ENCODE measurements around the gene RXRB. TPM values are rescaled to one million over a fixed set of nuclear protein-coding genes. Genes with fewer than 3 reads are reported as not detected.

The RXRB gene
- total RNA-seq, 3 donors from 2014 or later = 55.2 to 62.3 (median 60.8) TPM

- Mint-ChIP-seq H3K36me3 (ENCODE audit: insufficient read depth) (peaks cover 27% of the 10 kb centered on the region), H3K4me1 (ENCODE audit: low read depth) (peaks cover 43% of the 10 kb centered on the region), H3K27me3 (ENCODE audit: low read depth) (peaks cover 14% of the 10 kb centered on the region), H3K4me3 (no peak overlapping the region), H3K9me3 (no peaks in the 10 kb centered on the region)
- ATAC-seq (no peak), DNase-seq (no peak)
Measured at GRCh38 chr6:33195304-33196165, 4.9 kb downstream of the RXRB start.

GRCh38 chr6:33194431-33194979 is 6.0 kb downstream of the RXRB start:
- H3K9me3 Mint-ChIP-seq = no peaks in the 10 kb centered on the region
- H3K36me3 Mint-ChIP-seq (ENCODE audit: insufficient read depth) = peaks cover 27% of the 10 kb centered on the region
- H3K27me3 Mint-ChIP-seq (ENCODE audit: low read depth) = peaks cover 18% of the 10 kb centered on the region
- peaks cover 40% of the 10 kb centered on the region for H3K4me1 Mint-ChIP-seq (ENCODE audit: low read depth)
- DNase-seq = no peak
- no peak for ATAC-seq
- H3K4me3 Mint-ChIP-seq = no peak overlapping the region

DNA sequence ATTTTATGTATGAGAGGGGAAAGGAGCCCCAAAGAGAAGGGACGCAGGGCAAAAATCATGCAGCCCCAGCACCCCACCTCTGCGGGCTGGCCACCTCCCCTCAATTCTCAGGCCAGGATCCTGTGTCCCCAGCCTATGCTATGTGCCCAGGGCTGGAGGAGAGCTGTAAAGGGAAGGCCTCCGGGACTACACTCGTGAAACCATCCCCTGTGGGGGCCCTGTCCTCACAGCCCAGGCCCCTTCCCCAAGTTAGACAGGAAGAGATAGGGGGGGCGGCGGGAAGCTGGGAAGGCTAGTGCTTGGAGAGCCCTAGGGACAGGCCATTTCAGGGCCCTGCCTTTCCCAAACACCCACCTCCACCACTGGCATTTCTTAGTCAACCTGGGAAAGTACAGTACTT is 6.8 kb downstream of the RXRB start:
- ATAC-seq (no peak), DNase-seq (no peak)
- H3K36me3 Mint-ChIP-seq (ENCODE audit: insufficient read depth) = peaks cover 27% of the 10 kb centered on the region
- H3K27me3 Mint-ChIP-seq (ENCODE audit: low read depth) = peaks cover 24% of the 10 kb centered on the region
- H3K9me3 Mint-ChIP-seq = no peaks in the 10 kb centered on the region
- no peak overlapping the region for H3K4me3 Mint-ChIP-seq
- peaks cover 32% of the 10 kb centered on the region for H3K4me1 Mint-ChIP-seq (ENCODE audit: low read depth)

GRCh38 chr6:33192671-33193602 is 7.5 kb downstream of the RXRB start:
- ATAC-seq = peak; percentile 20 to 38
- peak; percentile 34 for DNase-seq

GRCh38 chr6:33192105-33192646 is 8.3 kb downstream of the RXRB start, which contains the start of gene COL11A2:
Gene COL11A2, minus strand, starts transcription at chr6:33192467. Its CDS starts 227 bp downstream, at chr6:33192240.
- Mint-ChIP-seq H3K36me3 (ENCODE audit: insufficient read depth) (peaks cover 23% of the 10 kb centered on the region), H3K9me3 (no peaks in the 10 kb centered on the region), H3K4me3 (peak within 1 kb of the TSS; percentile 75), H3K27me3 (ENCODE audit: low read depth) (peaks cover 29% of the 10 kb centered on the region), H3K4me1 (ENCODE audit: low read depth) (peaks cover 18% of the 10 kb centered on the region)
- ATAC-seq (peak; percentile 39 to 54), DNase-seq (peak; percentile 32)

More at GRCh38 chr6:33192671-33193602, 7.5 kb downstream of the RXRB start:
- Mint-ChIP-seq H3K9me3 (no peaks in the 10 kb centered on the region), H3K36me3 (ENCODE audit: insufficient read depth) (peaks cover 27% of the 10 kb centered on the region), H3K27me3 (ENCODE audit: low read depth) (peaks cover 29% of the 10 kb centered on the region), H3K4me1 (ENCODE audit: low read depth) (peaks cover 26% of the 10 kb centered on the region), H3K4me3 (peak overlapping the region; percentile 75)

- peaks cover 31% of the 10 kb centered on the region for H3K27me3 Mint-ChIP-seq (ENCODE audit: low read depth)
- peak overlapping the region; percentile 34 for H3K4me3 Mint-ChIP-seq
- ATAC-seq = no peak
- H3K4me1 Mint-ChIP-seq (ENCODE audit: low read depth) = peaks cover 15% of the 10 kb centered on the region
- H3K36me3 Mint-ChIP-seq (ENCODE audit: insufficient read depth) = peaks cover 20% of the 10 kb centered on the region
- H3K9me3 Mint-ChIP-seq = no peaks in the 10 kb centered on the region
- no peak for DNase-seq
Measured at GRCh38 chr6:33191383-33192104, 8.9 kb downstream of the RXRB start.

- Mint-ChIP-seq H3K9me3 (no peaks in the 10 kb centered on the region), H3K4me3 (no peak overlapping the region), H3K27me3 (ENCODE audit: low read depth) (peaks cover 33% of the 10 kb centered on the region)
Measured at GRCh38 chr6:33190504-33191107, 9.9 kb downstream of the RXRB start.

GRCh38 chr6:33189625-33190448 is 10.6 kb downstream of the RXRB start:
- Mint-ChIP-seq H3K4me1 (ENCODE audit: low read depth) (peaks cover 16% of the 10 kb centered on the region), H3K27me3 (ENCODE audit: low read depth) (peaks cover 33% of the 10 kb centered on the region)
- ATAC-seq = no peak

More at GRCh38 chr6:33190504-33191107, 9.9 kb downstream of the RXRB start:
- H3K36me3 Mint-ChIP-seq (ENCODE audit: insufficient read depth) = peaks cover 13% of the 10 kb centered on the region
- DNase-seq (no peak), ATAC-seq (no peak)
- peaks cover 15% of the 10 kb centered on the region for H3K4me1 Mint-ChIP-seq (ENCODE audit: low read depth)

DNA sequence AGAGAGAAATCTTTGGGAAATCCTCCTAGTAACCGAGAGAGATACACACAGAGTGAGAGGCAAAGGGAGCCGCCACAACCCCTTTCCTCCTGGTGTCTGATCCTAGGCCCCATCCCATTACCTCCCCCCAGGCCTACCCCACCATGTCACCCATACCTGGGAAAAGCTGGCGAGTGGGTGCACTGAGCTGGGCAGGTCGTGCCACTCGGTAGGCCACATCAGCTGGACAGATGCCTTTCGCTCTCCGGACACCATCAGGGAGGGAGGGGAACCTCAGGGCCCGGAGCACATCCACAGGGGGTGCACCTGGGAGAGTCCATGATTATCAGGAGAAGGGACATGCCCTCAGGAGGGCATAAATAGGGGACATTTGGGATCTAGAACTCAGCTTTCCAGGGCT is 11.3 kb downstream of the RXRB start:
- Mint-ChIP-seq H3K36me3 (ENCODE audit: insufficient read depth) (peaks cover 4% of the 10 kb centered on the region), H3K4me1 (ENCODE audit: low read depth) (peaks cover 23% of the 10 kb centered on the region), H3K9me3 (no peaks in the 10 kb centered on the region), H3K27me3 (ENCODE audit: low read depth) (peaks cover 33% of the 10 kb centered on the region), H3K4me3 (no peak overlapping the region)
- DNase-seq = no peak
- ATAC-seq = no peak

More at GRCh38 chr6:33189625-33190448, 10.6 kb downstream of the RXRB start:
- Mint-ChIP-seq H3K4me3 (no peak overlapping the region), H3K9me3 (no peaks in the 10 kb centered on the region), H3K36me3 (ENCODE audit: insufficient read depth) (peaks cover 9% of the 10 kb centered on the region)
- DNase-seq = no peak

GRCh38 chr6:33187809-33188208 is 12.7 kb downstream of the RXRB start:
- H3K4me3 Mint-ChIP-seq = no peak overlapping the region
- peaks cover 31% of the 10 kb centered on the region for H3K27me3 Mint-ChIP-seq (ENCODE audit: low read depth)
- no peak for DNase-seq
- no peak for ATAC-seq
- H3K36me3 Mint-ChIP-seq (ENCODE audit: insufficient read depth) = peaks cover 10% of the 10 kb centered on the region
- H3K4me1 Mint-ChIP-seq (ENCODE audit: low read depth) = peaks cover 27% of the 10 kb centered on the region
- peaks cover 10% of the 10 kb centered on the region for H3K9me3 Mint-ChIP-seq

DNA sequence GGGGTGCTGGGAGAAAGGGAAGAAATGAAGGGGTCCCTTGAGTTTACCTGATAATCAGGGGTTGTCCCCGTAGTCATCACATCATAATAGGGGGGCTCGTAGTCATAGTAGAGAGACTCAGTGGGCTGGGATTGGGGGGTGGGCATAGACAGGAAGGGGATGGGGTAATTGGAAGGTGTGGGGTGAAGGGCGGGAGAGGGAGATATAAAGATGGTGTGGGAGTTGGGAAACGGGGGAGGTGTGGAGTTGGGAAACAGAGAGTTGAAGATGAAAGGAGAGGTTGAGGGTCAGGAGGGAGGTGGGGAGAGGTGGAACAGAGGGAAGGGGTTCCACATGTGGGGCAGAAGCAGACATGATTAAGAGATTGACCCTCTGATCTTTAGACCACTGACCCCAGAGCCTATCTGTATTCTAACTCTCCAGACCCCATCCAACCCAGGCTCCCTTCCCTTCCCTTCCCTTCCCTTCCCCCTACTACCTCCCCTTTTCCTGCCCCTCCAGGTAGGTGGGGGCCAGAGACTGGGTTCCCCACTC is 14.7 kb downstream of the RXRB start:
- DNase-seq (no peak), ATAC-seq (no peak)
- Mint-ChIP-seq H3K9me3 (peaks cover 14% of the 10 kb centered on the region), H3K36me3 (ENCODE audit: insufficient read depth) (peaks cover 13% of the 10 kb centered on the region), H3K27me3 (ENCODE audit: low read depth) (peaks cover 20% of the 10 kb centered on the region), H3K4me1 (ENCODE audit: low read depth) (peaks cover 24% of the 10 kb centered on the region), H3K4me3 (no peak overlapping the region)

- peaks cover 13% of the 10 kb centered on the region for H3K36me3 Mint-ChIP-seq (ENCODE audit: insufficient read depth)
- no peak overlapping the region for H3K4me3 Mint-ChIP-seq
- DNase-seq (no peak), ATAC-seq (no peak)
- peaks cover 14% of the 10 kb centered on the region for H3K9me3 Mint-ChIP-seq
- H3K4me1 Mint-ChIP-seq (ENCODE audit: low read depth) = peaks cover 24% of the 10 kb centered on the region
- peaks cover 19% of the 10 kb centered on the region for H3K27me3 Mint-ChIP-seq (ENCODE audit: low read depth)
Measured at GRCh38 chr6:33185190-33185589, 15.3 kb downstream of the RXRB start.

Measured in activated T-cell treated with anti-CD3 and anti-CD28 coated beads, Interleukin-2, amount 50 U/mL, for 4 hours (primary cell).